HG03135 (cell line): ENCODE results near the gene ERCC2.

Experiments
- ATAC-seq: cut with Tn5 transposase; IDR thresholded peaks from one replicate; pipeline ENCODE4 v1.9.1; 2021; ENCODE audit warnings: mild to moderate bottlenecking, moderate library complexity; ENCODE audit not compliant: unreplicated experiment

The ERCC2 gene

DNA sequence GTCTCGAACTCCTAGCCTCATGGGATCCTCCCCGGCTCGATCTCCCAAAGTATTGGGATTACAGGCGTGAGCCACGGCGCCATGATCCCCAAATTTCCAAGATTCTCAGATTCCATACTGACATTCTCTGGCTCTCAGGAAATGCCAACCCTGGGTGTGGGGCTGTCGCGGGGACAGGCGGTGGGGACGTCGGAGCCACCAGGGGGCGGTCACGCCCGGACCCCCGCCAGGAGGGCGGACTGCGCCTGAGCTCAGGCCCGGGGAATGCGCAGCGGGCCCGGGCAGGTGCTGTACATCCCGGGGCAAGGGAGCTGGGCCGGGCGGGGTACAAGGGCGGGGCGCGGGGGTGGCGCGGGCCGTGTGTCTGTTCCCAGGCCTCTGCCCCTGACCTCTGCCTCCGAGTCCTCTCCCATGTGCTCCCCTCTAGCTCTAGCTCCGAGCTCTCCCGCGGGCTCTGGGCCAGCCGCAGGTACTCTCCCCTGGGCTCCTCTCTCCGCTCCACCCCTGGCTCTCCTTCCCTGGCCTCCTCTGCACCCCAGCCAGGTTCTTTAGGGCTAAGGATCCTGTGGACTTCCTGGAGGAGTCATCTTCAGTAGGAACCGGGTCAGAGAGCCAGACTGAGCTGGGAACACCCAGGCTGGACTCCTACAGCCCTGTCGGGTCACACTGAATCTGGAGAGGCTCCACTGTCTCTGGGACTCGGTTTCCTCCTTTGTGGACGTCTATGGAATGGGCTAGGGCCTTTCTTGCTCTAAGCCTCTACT lies 32.1 kb upstream of the ERCC2 start:
- ATAC-seq = no peak

DNA sequence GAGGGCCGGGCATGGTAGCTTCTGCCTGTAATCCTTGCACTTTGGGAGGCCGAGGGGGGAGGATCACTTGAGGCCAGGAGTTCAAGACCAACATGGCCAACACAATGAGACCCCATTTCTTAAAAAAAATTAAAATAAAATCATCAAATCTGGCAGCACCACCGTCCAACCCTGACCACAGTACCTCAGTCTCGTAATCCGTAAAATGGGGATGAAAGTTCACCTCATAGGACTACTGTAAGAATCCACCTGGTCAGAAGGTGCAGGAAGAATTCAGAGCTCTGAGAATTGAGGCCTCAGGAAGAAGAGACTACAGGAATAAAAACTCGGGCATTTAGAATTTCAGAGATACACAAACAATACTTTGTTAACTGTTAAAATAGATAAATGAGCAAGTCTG lies 31.4 kb upstream of the ERCC2 start:
- no peak for ATAC-seq

DNA sequence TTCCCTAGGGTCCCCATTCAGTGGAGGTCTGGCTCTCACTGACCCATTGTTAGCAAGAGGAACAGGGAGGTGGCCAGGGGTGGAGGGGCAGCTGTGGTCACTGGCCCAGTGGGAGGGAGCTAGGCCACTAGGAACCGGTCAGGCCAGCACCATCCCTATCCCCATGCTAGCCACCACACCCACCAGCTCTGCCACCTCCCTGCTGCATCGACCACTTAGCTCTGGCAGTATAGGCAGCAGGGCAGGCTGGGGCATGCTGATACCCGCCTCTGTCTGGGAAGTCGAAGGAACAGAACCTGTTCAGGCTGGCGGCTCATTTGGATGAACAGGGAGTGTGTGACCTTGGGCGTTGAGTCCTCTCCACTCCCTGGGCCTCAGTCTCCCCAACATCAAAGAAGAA lies 29.8 kb upstream of the ERCC2 start:
- no peak for ATAC-seq

- ATAC-seq = no peak
Measured at GRCh38 chr19:45395821-45396617, 25.6 kb upstream of the ERCC2 start.

DNA sequence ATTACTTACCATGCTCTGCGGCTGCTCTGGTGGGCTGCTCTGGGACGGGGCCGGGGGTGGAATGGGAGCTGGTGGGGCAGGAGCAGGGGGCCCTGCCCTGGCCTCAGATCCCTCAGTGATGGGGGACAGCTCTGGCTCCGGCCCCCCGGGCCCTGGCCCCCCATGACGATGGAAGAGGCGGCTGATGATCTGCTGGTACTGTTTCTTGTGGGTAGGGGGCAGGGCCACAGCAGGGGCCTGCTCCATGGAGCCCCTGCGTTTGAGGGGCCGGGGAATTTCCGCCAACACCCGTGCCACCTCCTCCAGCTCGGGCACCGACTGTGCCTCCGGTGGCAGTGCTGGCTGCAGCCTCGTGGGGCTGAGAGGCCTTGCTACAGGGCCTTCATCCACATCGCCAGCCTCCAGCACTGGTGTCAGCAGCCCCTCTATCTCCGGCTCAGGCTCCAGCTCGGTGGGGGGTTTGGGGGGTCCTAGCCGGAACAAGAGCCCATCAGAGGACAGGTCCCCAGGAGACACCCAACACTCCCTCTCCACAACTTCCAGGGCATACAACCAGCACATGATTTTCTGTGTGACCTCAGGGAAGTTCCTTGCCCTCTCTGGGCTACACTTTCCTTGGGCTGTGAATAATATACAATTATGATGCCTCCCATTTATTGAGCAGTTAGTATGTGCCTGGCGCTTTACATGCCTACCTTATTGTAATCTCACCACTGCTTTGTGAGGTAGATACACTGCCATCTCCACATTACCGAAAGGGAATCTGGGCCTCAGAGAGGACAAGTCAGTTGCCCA lies 21.7 kb upstream of the ERCC2 start:
- ATAC-seq = no peak

DNA sequence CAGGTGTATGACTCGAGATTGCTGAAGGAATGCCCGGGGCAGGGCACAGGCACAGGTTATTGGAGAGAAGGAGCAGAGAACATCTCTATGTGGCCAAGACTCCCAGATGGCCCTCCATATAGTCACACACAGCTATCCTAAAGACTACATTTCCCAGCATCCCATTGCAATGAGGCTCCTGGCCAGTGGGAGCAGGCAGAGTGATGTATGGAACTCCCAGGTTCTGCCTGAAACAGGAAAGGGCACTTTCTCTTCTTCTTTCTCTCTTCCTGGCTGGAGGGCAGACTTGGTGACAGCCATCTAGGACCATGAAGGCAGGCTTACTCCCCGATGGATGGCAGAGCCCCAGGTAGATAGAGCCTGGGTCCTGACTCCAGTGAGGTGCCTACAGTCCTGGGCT lies 21.0 kb upstream of the ERCC2 start:
- no peak for ATAC-seq

GRCh38 chr19:45385392-45386221 lies 15.2 kb upstream of the ERCC2 start:
- no peak for ATAC-seq

DNA sequence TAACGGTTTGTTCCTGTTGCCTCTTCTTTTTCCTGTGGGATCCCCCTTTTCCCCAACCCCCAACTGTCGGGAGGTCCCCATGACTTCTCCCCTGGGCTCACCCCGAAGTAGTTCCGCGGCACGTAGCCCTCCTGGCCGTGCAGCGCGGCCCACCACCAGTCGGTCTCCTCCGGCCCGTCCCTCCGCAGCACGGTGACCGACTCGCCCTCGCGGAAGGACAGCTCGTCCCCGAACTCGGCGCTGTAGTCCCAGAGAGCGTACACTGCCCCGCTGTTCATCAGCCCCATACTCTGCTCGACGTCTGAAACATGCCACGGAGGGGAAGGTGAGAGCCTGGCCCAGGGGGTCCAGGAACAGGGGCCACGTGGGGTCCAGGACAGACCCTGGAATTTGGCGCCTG lies 12.1 kb upstream of the ERCC2 start:
- no peak for ATAC-seq

GRCh38 chr19:45380107-45380506 lies 9.7 kb upstream of the ERCC2 start:
- ATAC-seq = no peak

DNA sequence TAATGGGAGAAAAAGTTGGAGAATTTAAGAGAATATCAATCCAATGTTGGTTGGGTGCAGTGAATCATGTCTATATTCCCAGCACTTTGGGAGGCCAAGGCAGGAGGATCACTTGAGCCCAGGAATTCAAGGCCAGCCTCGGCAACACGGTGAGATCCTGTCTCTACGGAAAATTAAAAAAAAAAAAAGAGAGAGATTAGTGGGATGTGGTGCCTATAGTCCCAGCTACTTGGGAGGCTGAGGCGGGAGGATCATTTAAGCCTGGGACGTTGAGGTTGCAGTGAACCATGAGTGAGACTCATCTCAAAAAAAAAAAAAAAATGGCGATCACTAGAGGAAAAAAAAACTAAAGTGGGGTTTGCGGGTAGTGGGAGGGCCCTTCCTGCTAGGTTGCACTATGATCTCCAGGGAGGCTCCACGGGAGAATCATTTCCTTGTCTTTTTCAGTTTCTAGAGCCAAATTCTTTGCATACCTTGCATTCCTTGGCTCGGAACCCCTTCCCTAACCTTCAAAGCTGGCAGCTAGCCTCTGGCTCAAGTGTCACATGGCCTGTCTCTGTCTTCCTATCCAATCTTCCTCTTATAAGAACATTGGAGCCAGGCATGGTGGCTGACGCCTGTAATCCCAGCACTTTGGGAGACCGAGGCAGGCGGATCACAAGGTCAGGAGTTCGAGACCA lies 5.8 kb upstream of the ERCC2 start:
- ATAC-seq = no peak

GRCh38 chr19:45368737-45369340 lies 1.5 kb downstream of the ERCC2 start:
- no peak for ATAC-seq

DNA sequence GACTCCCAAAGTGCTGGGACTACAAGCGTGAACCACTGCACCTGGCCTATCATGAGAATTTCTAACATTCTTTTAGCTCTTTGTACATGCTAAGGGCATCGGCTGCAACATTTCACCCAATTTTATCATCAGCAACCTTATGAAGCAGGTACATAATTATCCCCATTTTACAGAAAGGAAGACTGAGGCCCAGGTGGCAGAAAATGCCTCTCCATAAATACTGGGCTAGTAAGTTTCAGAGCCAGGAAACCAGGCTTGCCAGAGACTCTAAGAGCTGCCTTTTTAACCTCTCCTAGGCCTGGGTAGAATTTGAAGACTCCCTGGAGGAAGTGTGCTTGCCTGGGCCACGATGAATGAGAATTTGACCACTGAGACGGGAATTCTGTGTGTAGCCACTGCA lies 2.2 kb downstream of the ERCC2 start:
- ATAC-seq = no peak

DNA sequence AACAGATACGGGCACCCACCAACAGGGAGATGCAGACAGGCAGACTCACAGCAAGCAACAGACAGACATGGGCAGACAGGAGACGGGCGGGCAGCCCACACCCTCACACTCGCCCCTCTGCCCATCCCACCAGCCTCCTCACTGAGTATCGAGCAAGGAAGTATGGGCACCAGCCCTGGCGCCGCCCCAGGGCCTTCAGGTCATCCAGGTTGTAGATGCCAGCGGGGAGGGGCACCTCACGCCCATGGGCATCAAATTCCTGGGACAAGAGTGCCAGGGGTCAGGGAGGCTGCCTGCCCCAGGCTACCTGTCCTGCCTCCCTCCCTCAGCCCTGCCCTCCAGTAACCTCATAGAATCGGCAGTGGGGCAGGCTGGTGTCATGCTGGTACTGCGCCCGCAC lies 5.7 kb downstream of the ERCC2 start:
- ATAC-seq = no peak

GRCh38 chr19:45363861-45364459 lies 6.4 kb downstream of the ERCC2 start:
- ATAC-seq = no peak

DNA sequence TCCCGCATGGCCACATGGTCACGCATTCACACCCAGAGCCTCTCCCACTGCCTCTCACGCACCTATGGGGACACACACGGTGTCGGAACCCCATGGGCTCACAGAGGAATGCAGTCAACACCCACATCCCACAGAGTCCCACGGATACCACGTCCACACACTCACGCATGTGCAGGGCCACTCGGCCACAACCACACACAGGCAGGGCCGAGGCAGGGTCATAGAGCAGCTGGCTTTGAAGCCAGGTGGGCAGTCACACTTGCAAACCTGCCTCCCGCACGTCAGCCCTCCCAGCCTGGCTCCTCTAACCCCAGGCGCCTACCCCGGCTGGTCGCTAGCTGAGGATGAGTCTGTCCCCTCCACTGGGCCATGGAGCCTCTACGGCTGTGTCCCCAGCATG lies 8.1 kb downstream of the ERCC2 start:
- ATAC-seq = no peak

DNA sequence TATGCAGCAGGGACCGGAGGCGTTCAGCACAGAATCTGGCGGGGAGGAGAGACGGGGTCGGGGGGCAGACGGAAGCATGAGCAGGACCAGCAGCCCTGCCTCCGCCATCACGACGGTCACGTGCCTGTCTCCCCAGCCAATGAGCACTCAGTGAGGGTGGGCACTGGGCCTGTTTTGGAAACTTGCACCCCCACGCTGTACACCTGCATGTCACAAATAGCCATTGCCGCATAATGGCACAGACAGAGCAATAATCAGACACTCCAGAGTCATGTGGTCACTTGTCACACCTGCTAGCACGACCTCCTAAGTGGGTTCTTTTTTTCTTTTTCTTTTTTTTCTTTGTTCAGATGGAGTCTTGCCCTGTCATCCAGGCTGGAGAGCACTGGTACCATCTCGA lies 8.8 kb downstream of the ERCC2 start:
- no peak for ATAC-seq

DNA sequence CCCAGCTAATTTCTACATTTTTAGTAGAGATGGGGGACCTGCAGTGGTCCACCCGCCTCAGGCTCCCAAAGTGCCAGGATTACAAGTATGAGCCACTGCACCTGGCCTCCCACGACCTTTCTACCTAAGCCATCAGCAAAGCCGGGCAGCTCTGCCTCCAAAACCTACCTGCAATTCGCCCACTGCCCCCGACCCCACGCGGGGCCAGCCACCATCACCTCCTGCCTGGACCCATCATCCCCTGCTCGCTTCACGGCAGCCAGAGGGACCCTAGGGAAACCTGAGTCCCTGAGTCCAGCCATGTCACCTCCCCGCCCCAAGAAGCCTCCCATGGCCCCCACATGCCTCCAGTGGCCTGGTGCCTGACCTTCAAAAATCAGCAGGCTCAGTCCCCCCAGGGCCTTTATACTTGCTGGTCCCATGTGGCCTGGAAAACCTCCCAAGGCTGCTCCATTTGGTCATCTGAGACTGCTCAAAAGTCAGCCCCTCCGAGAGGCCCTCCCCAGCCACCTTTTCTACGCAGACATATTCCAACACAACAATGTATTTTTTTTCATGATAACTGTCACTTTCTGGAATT lies 12.1 kb downstream of the ERCC2 start:
- no peak for ATAC-seq

DNA sequence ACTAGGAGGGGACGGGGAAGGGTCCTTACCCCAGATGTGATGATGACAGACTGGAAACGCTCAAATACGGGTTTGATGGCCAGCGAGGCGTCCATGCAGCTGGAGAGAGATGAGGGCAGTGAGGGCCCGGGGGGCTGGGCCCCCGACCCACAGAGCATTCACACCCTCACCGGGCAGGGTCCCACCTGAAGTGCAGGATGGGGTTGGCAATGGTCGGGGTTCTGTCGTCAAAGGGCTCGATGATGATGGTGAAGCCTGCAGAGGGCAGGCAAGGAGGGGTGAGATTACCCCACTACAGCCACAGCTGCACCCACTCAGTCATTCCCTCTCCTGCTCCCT lies 13.0 kb downstream of the ERCC2 start:
- no peak for ATAC-seq

- ATAC-seq = no peak
Measured at GRCh38 chr19:45356760-45357444, 13.5 kb downstream of the ERCC2 start.
